NCI-H2107 treated with DMSO at 0.1 percent for 48 hours (cell line): ENCODE measurements around the gene UNC93B1.

ENCODE experiments used
- DNase-seq: peaks from one replicate; lab custom pipeline; 2025; ENCODE audit not compliant: unreplicated experiment; lab: John Stamatoyannopoulos, UW

The UNC93B1 gene

GRCh38 chr11:68040101-68040956 is 36.4 kb upstream of the UNC93B1 start:
- peak; percentile 64 for DNase-seq

DNA sequence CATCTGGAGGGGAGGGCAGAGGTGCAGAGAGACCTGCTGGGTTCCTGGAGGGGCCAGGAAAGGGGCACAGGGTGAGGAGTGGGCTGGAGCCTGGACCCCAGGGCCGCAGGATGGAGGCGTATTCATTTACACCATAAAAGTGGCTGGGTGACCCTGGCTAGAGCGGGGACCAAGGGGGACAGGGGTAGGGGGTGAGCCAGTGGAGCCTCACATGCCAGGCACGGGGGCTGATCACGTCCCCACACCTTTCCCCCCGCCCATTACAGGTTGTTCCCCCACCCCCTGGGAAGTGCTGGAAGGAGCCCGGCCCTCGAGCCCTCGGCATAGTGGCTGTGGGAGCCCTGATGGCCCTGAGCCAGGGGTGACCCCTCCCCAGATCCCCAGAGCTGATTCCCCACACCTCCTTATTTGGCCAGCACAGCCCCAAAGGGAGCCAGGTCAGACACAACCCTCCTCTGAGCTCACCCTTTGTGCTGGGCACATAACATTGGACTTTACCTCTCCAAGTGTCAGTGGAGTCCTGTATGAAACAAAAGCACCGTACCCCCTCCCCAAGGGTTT is 35.7 kb upstream of the UNC93B1 start:
- DNase-seq: no peak

DNA sequence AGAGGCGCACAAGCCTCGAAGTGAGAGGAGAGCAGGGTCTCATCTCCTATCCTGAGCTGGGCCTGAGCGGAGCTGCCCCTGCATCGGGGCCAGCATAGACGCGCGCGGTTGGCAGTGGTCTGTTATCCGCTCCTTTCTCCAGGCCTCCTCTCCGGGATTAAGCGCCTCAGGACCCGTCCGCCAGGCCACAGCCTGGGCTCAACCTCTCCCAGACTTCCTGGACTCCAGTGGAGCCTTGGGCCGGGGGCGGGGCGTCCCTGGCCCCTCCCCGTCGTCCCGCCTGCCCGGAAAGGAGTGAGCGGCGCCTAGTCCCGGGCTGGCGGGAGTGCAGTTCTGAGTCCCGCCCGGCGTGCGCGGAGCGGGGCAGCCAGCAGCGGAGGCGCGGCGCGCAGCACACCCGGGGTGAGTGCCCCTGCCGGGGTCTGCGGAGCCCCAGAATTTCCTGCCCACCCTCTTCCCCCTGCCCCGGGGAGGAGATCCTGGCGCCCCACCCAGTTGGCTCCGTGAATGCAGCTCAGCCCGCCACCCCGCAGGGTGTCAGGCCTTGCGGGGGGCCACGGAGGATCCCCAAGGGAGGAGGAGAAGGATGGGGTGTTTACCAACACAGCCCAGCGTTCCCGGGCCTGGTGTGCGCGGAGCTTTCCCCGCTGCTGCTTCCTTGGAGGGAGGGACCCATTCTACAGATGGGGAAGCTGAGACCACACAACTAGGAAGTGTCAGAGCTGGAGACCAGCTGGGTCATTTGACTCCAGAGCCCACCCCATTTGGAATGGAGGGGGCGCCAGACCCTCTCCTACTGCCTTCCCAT is 35.0 kb upstream of the UNC93B1 start, which contains the start of gene TCIRG1:
Gene TCIRG1, plus strand, starts transcription at position 308 of the 808 bp plus-strand sequence. CDS start 2,247 bp downstream, outside the sequence.
- no peak for DNase-seq

DNA sequence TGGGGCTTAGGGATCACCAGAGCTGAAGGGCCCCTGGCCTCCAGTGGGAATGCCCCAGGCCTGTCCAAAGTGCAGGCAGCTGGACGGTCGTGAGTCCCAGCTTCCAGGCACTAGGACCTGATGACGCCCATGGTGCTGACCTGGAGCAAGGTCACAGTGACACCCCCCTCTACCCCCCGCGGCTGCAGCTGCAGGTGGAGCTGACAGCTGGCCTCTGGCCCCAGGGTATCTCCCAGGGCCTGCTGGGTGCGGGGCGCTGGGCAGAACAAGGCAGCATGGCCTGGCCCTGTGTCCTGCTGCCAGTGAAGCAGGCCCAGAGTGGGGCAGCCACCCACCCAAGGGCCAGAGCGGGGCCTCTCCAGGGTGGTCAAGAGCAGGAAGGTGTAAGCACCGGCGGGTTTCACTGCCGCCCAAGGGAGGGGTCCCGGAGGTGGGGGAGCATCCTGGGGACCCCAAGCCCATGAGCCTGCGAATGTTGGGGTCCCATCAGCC is 34.4 kb upstream of the UNC93B1 start:
- DNase-seq: no peak

DNA sequence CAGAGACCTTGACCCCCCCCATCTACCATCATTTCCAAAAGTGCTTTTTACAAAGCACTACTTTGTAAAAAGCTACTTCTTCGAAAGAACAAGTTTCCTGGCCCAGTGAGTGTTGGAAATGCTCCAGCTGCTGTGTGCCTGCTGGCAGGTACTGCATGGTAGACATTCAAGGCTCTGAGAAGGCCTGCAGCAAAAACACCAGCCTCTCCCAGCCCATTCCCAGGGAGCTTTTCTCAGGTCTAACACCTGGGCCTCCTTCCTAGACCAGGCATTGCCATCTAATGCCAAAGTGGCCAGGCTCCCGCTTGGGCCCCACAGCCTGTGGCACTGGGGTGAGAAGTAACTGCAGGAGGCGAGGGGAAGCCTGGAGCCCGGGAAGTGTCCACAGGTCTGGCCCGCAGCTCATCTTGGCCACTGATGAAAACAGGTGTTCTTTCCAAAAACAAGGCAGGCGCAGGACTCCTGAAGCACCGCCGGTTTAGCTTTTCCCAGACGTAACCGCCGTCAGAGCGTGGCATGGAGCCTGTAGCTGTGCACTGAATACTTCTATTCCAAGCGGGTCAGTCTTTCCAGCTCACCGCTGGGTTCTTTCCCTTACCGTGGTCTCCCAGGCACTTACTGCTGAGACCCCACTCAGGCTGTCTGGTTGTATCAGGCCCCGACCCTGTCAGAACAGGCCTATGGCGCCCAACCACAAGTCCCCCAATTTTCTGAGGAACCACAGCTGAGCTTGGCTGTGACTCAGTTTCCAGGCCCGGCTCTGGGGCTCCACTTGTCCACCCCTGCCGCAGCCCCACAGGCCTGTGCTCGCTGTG is 33.7 kb upstream of the UNC93B1 start:
- DNase-seq: no peak

- DNase-seq: no peak
These were observed 32.9 kb upstream of the UNC93B1 start for GRCh38 chr11:68036717-68037239.

DNA sequence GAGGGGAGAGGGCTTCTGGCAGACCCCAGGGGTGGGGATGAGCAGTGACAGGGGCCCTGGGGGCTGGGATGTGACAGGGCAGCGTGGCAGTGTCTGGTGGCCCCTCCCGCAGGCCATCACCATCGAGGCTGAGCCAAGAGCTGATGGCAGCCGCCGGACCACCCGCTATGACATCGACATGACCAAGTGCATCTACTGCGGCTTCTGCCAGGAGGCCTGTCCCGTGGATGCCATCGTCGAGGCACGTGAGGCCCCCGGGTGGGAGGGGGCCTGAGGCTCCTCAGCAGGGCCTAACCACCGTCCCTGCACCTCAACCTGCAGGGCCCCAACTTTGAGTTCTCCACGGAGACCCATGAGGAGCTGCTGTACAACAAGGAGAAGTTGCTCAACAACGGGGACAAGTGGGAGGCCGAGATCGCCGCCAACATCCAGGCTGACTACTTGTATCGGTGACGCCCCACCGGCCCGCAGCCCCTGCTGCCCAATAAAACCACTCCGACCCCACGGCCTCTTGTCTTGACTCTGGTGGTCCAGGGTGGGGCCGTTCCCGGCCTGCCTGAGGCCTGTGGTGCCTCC is 32.3 kb upstream of the UNC93B1 start:
- DNase-seq: no peak

DNA sequence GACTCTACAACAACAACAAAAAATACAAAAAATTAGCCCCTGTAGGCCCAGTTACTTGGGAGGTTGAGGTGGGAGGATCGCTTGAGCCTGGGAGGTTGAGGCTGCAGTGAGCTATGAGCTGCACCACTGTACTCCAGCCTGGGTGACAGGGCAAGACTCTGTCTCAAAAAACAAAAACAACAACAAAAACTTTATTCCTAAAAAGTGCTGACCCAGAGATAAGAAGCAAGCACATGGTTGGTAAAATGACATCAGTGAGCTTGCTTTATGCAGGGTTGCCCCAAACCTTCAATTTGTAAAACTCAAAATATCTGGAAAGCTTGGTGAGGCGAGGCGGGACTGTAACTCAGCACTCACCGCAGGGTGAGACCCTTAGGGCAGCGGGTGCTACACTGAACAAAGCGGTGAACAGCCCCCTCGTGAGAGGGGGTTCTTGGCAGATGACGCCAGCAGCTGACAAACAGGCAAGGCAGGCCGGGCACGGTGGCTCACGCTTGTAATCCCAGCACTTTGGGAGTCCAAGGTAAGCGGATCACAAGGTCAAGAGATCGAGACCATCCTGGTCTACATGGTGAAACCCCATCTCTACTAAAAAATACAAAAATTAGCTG is 31.5 kb upstream of the UNC93B1 start:
- DNase-seq: no peak

DNA sequence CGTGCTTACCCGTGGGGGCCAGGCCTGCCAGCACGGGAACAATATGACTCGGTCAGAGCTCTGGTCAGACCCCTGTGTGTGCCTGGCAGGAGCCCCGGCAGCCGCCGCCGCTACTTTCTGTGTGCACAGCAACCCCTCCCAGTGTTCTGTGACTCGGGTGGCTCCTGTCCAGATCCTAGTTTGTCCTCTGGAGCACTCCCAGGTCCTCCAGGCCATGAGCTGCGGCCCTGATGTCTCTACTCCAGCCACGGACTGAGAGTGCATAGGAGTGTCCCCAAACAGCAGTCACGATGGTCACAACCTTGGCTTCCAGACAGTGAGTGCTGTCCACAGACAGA is 29.8 kb upstream of the UNC93B1 start:
- DNase-seq: no peak

GRCh38 chr11:68032997-68033707 is 29.3 kb upstream of the UNC93B1 start:
- DNase-seq: no peak

GRCh38 chr11:68032003-68032402 is 28.1 kb upstream of the UNC93B1 start:
- no peak for DNase-seq

DNA sequence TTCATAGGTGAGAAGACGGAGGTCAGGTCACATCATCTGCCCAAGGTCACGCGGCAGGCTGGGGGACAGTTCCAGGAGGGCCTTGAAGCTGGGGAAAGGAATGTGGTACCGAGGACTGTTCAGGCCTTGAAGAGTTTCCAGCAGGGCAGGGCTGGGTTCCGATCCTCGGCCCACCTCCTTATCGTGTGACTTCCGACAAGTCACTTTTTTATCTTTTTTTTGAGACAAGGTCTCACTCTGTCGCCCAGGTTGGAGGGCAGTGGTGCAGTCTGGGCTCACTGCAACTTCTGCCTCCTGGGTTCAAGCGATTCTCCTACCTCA is 27.2 kb upstream of the UNC93B1 start:
- no peak for DNase-seq

- DNase-seq: peak; percentile 99
These were observed 26.6 kb upstream of the UNC93B1 start, which contains the start of gene NDUFS8 for GRCh38 chr11:68030318-68031143. Gene NDUFS8 (plus strand): TSS chr11:68030681. CDS start chr11:68032152, 1,471 bp downstream.

- DNase-seq: no peak
These were observed 25.1 kb upstream of the UNC93B1 start for GRCh38 chr11:68028802-68029545.

GRCh38 chr11:68027667-68028066 is 23.8 kb upstream of the UNC93B1 start:
- DNase-seq: no peak

GRCh38 chr11:68026391-68027105 is 22.7 kb upstream of the UNC93B1 start:
- DNase-seq: no peak

DNA sequence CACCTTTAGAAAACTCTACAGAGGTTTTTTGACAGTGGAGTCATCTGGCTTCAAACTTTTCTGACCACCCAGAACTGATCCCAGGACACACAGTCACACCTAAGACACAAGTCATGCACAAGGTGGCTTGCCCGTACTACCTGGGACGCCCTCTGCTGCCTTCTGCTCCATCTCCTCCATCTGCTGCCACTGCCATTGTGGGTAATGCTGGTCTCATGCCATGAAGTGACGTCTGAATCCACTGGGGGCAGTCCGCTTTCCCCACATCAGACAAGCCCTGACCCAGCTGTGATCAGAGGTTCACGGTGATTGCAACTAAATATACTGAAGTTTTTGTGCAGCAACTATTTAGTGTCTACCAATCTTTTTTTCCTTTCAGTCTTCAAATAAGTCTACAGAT is 21.1 kb upstream of the UNC93B1 start:
- DNase-seq: no peak
